ENCODE results near the gene IQSEC1.

The IQSEC1 gene

GRCh38 chr3:12944849-12945248 is 128.4 kb downstream of the IQSEC1 start:
- no peak for TF ChIP-seq TAF1 (IDR thresholded peaks at IDR 0.05; ENCODE audit: borderline replicate concordance, insufficient read depth, low read length)
- no peak for TF ChIP-seq SIN3A (IDR thresholded peaks at IDR 0.05; ENCODE audit: borderline replicate concordance, insufficient read depth, low read length)
- TF ChIP-seq, protein P1, sequence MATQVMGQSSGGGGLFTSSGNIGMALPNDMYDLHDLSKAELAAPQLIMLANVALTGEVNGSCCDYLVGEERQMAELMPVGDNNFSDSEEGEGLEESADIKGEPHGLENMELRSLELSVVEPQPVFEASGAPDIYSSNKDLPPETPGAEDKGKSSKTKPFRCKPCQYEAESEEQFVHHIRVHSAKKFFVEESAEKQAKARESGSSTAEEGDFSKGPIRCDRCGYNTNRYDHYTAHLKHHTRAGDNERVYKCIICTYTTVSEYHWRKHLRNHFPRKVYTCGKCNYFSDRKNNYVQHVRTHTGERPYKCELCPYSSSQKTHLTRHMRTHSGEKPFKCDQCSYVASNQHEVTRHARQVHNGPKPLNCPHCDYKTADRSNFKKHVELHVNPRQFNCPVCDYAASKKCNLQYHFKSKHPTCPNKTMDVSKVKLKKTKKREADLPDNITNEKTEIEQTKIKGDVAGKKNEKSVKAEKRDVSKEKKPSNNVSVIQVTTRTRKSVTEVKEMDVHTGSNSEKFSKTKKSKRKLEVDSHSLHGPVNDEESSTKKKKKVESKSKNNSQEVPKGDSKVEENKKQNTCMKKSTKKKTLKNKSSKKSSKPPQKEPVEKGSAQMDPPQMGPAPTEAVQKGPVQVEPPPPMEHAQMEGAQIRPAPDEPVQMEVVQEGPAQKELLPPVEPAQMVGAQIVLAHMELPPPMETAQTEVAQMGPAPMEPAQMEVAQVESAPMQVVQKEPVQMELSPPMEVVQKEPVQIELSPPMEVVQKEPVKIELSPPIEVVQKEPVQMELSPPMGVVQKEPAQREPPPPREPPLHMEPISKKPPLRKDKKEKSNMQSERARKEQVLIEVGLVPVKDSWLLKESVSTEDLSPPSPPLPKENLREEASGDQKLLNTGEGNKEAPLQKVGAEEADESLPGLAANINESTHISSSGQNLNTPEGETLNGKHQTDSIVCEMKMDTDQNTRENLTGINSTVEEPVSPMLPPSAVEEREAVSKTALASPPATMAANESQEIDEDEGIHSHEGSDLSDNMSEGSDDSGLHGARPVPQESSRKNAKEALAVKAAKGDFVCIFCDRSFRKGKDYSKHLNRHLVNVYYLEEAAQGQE (IDR thresholded peaks at IDR 0.05; ENCODE audit: insufficient read depth in 1 of 2, low read depth in 2 of 2, low read length in 2 of 2): no peak
- TF ChIP-seq POLR2AphosphoS5 (IDR thresholded peaks at IDR 0.05; ENCODE audit: low read depth, low read length): no peak
- TF ChIP-seq FOXP2 (optimal IDR thresholded peaks at IDR 0.05; ENCODE audit: borderline replicate concordance, extremely low read depth, extremely low read length, insufficient read depth): no peak

DNA sequence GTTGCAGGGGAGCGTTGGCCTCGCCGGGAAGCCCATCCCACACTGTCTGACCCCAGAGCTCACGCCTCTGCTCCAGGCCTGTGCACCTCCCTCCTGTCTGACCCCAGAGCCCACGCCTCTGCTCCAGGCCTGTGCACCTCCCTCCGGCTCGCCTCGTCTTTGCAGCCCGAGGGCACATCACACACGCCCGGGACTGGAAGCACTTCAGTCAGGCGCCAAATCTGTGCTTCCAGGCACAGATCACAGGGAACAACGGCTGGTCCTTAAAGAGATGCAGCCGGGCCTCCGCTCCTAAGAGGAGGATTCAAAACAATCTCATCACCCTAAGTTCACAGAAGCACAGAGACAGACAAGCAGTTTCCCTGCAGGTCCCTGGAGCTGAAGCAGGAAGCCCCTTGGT is 128.8 kb downstream of the IQSEC1 start:
- TF ChIP-seq, protein P1 (IDR thresholded peaks at IDR 0.05; ENCODE audit: insufficient read depth in 1 of 2, low read depth in 2 of 2, low read length in 2 of 2): no peak
- TF ChIP-seq POLR2AphosphoS5 (IDR thresholded peaks at IDR 0.05; ENCODE audit: low read depth, low read length) (no peak), FOXP2 (optimal IDR thresholded peaks at IDR 0.05; ENCODE audit: borderline replicate concordance, extremely low read depth, extremely low read length, insufficient read depth) (no peak), TAF1 (IDR thresholded peaks at IDR 0.05; ENCODE audit: borderline replicate concordance, insufficient read depth, low read length) (no peak), SIN3A (IDR thresholded peaks at IDR 0.05; ENCODE audit: borderline replicate concordance, insufficient read depth, low read length) (no peak)

DNA sequence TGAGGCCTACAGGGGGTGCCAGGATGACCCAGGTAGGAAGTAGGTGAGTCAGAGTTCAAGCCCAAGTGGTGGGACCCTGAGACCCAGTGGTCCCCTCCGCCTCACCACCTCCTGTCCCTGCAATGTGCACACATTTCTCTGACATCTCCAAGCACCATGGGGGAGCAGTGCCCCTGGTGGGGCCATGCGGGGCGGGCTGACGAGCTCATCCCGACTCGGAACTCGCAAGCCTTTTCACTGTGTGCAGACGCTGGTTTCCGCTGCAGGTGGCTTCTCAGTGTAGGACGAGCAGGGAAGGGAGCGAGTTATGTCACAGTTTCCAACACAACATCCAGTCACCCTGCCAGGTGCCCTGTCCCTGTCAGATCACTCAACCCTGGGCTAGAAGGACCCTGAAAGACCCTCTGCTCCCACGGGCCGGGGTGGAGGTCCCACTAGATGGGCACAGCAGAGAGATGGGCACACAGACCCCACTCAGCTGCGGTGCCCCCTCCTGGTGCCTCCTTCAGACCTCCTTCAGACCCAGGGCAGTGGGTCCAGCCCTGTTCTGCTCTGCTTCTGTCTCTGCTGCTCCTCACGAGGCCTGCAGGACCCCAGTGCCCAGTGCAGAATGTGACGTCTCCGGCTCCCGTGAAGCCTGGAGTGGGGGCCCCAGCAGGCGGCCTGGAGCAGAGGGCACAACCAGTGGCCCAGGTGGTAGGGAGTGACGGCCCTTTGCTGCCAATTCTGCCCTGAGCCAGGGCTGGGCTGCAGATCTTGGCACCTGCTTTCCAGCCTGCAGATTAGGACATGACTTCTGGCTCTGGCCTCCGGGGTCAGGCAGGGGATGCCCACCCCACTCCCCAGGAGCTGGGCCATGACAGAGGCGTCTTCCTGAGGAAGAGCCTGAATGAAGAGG is 129.9 kb downstream of the IQSEC1 start:
- no peak for TF ChIP-seq TAF1 (IDR thresholded peaks at IDR 0.05; ENCODE audit: borderline replicate concordance, insufficient read depth, low read length)
- no peak for TF ChIP-seq POLR2AphosphoS5 (IDR thresholded peaks at IDR 0.05; ENCODE audit: low read depth, low read length)
- no peak for TF ChIP-seq FOXP2 (optimal IDR thresholded peaks at IDR 0.05; ENCODE audit: borderline replicate concordance, extremely low read depth, extremely low read length, insufficient read depth)
- no peak for TF ChIP-seq SIN3A (IDR thresholded peaks at IDR 0.05; ENCODE audit: borderline replicate concordance, insufficient read depth, low read length)
- TF ChIP-seq, protein P1 (IDR thresholded peaks at IDR 0.05; ENCODE audit: insufficient read depth in 1 of 2, low read depth in 2 of 2, low read length in 2 of 2): no peak

DNA sequence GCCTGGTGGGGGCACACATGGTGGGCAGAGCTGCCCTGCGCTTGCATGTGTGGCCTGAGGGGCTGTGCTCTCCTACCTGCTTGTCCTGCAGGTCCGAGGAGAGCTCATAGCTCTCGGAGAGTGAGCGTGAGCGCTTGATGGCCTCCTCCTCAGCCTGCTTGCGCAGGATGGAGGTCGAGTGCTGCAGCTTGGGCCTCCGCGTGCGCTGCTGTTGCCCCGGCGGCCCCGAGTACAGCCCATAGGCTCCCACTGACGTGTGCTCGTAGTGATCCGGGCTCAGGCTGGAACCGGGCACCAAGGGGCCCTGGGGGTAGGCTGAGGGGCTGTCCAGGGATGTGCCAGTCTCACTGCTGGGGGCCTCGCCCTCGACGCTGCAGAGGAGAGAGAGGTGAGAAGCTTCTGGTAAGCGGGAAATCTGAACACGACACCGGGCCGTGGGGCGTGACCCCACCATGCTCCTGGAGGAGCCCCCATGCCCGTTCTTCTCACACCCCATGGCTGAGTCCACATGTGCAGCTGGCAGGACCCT is 131.7 kb downstream of the IQSEC1 start:
- TF ChIP-seq TAF1 (IDR thresholded peaks at IDR 0.05; ENCODE audit: borderline replicate concordance, insufficient read depth, low read length): no peak
- TF ChIP-seq POLR2AphosphoS5 (IDR thresholded peaks at IDR 0.05; ENCODE audit: low read depth, low read length): no peak
- no peak for TF ChIP-seq FOXP2 (optimal IDR thresholded peaks at IDR 0.05; ENCODE audit: borderline replicate concordance, extremely low read depth, extremely low read length, insufficient read depth)
- TF ChIP-seq, protein P1 (IDR thresholded peaks at IDR 0.05; ENCODE audit: insufficient read depth in 1 of 2, low read depth in 2 of 2, low read length in 2 of 2): no peak
- no peak for TF ChIP-seq SIN3A (IDR thresholded peaks at IDR 0.05; ENCODE audit: borderline replicate concordance, insufficient read depth, low read length)
